HG03571 (cell line): ENCODE measurements around the gene CSGALNACT2.
A peak's percentile ranks its signal among the peaks of the same experiment; 100 is the strongest.
"Not testable (repeated sequence)": the region's sequence is repeated elsewhere in the genome, so short reads cannot be mapped to it uniquely, and the experiment has no call there.

ENCODE experiments used
- ATAC-seq: cut with Tn5 transposase; IDR thresholded peaks from one replicate; pipeline ENCODE4 v1.9.1; 2021; ENCODE audit not compliant: unreplicated experiment

The CSGALNACT2 gene

GRCh38 chr10:43138021-43138756 is at the start of gene CSGALNACT2:
CSGALNACT2 (plus strand) TSS chr10:43138445; CDS start chr10:43155150, 16,705 bp downstream.
- peak; percentile 62 for ATAC-seq

- ATAC-seq, result no peak
Measured at GRCh38 chr10:43089519-43089918, 48.7 kb upstream of the CSGALNACT2 start.

- no peak for ATAC-seq
Measured at GRCh38 chr10:43090188-43090587, 48.1 kb upstream of the CSGALNACT2 start.

GRCh38 chr10:43090664-43091063 is 47.6 kb upstream of the CSGALNACT2 start:
- no peak for ATAC-seq

- no peak for ATAC-seq
Measured at GRCh38 chr10:43091846-43092245, 46.4 kb upstream of the CSGALNACT2 start.

- no peak for ATAC-seq
Measured at GRCh38 chr10:43093423-43094076, 44.7 kb upstream of the CSGALNACT2 start.

GRCh38 chr10:43094085-43094484 is 44.2 kb upstream of the CSGALNACT2 start:
- no peak for ATAC-seq

GRCh38 chr10:43099339-43099738 is 38.9 kb upstream of the CSGALNACT2 start:
- ATAC-seq, result not testable (repeated sequence)

GRCh38 chr10:43099928-43100327 is 38.3 kb upstream of the CSGALNACT2 start:
- ATAC-seq, result no peak

- ATAC-seq, result no peak
Measured at GRCh38 chr10:43100366-43100765, 37.9 kb upstream of the CSGALNACT2 start.

GRCh38 chr10:43102063-43102828 is 36.0 kb upstream of the CSGALNACT2 start:
- no peak for ATAC-seq

- ATAC-seq, result peak; percentile 82
Measured at GRCh38 chr10:43105102-43105955, 32.9 kb upstream of the CSGALNACT2 start.

- no peak for ATAC-seq
Measured at GRCh38 chr10:43105956-43106229, 32.4 kb upstream of the CSGALNACT2 start.

GRCh38 chr10:43106256-43107091 is 31.8 kb upstream of the CSGALNACT2 start:
- no peak for ATAC-seq

- ATAC-seq, result no peak
Measured at GRCh38 chr10:43108951-43109350, 29.3 kb upstream of the CSGALNACT2 start.

GRCh38 chr10:43109671-43110249 is 28.5 kb upstream of the CSGALNACT2 start:
- no peak for ATAC-seq

GRCh38 chr10:43110338-43111071 is 27.7 kb upstream of the CSGALNACT2 start:
- ATAC-seq, result peak; percentile 48

GRCh38 chr10:43111101-43111500 is 27.1 kb upstream of the CSGALNACT2 start:
- no peak for ATAC-seq
